GM21381 (cell line): Measurements from ENCODE around the gene ARL10.

Source experiments
- ATAC-seq: cut with Tn5 transposase; IDR thresholded peaks from one replicate; pipeline ENCODE4 v1.9.1; 2021; ENCODE audit warnings: mild to moderate bottlenecking, moderate library complexity; ENCODE audit not compliant: unreplicated experiment

Gene ARL10

DNA sequence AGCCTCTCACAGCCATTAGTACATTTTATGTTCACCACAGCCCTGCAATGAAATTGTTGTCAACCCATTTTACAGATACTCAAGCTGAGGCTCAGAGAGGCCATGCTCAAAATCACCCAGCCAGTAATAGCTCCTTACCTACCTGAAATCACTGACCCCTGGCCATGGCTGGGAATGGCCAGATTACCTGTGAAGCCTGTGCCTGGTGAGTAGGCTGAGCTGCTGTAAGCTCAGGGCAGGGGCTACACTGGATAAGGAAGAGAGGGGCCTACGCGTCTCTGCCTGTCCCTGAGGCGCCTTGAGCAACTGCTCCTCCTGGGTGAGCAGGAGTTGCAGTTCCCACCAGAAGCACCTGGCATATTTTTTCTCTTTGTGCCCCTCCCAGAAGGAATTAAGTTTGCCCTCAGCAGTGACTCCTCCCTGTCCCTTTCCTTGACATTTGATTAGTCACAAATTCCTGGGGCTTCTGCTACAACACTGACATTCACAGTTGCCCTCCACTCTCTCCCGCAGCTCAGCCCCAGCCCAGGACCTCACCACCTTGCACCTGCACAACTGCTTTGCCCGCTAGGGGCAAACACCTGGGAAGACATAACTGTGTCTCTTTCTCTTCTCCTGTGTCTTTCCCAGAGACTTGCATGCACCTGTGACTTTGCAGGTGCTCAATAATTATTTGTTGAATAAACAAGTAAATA, 45.3 kb downstream of the ARL10 start:
- ATAC-seq: no peak

DNA sequence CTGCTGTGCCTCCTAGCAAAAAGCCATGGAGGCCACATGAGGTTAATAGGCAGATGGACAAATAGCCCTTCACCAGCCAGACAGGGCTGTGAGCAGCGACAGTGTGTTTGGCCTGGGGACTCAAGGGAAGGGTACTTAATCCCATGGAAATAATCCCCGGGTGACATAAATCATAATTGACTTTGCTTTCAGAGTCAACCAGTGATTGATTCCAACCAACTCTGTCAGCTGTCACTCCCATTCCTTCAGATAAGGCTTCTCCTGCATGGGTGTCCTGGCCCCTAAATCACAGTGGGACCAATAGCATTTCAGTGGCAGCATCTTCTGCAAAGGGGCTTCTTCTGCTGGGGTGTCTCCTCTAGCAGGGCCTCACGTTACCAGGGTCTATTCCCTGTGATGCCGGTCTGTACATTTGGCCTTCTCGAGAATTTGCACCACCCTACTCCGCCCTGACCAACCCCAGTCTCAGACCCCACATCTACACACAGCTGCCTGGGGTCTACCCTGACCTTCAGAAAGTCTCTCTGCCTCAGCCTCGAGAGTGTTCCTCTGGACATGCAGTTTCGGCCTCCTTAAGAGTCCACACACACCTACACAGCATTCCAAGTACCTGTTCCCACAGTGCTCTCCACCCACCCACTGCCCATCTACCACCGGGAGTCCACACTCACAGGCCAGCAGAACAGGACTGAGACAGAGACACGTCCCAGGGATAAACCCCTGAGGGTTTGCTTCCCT, 47.4 kb downstream of the ARL10 start:
- no peak for ATAC-seq

DNA sequence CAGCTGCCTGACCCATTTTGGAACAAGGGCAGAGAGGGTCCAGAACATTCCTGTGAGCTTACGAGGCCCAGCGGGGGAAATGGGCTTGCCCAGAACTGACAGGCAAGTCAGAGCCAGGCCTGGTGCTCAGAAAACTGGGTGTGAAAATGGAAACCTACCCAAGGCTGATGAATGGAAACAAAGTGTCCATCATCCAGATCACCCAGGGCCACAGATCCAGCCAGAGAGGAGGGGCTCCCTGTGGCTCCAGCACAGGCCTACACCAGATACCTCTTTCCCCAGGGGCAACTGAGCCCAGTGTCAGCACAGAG, 47.9 kb downstream of the ARL10 start:
- no peak for ATAC-seq

DNA sequence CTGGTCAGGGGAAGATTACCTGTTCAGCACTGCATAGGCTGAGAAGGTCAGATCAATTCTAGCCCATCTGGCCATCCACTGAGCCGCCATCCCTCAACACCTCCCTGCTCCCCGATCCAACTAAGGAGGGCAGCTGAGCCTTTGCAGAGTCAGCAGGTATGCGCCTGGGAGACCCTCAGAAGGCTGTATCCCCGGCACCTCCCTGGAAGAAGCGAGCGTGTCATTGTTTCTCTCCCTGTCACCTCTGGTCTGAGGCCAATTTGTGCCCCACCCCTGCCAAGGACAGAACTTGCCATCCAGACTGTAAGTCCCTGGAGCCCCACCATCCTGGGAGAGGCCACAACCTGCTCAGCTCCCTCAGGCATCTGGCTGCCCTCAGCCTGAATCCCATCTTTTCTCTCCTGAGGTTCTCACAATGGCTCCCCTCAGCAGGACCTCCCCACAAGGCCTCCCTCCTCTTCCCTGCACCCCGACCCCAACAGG, 48.5 kb downstream of the ARL10 start:
- no peak for ATAC-seq

DNA sequence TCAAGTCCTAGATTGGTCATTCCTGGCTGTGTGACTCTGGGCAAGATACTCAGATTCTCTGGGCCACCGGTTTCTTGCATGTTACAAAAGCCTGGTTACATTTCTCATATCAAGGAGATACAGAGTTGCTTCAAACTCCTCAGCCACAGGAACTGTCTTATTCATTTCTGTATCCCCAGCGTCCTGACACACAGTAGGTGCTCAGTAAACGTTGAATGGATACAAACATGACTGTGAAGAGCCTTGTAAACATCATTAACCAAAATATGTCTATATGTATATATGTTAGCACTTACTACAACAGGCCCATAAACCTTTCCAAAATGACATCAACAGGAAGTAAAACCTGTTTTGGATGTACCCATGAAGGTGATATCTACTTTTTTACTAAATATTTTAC, 49.4 kb downstream of the ARL10 start:
- no peak for ATAC-seq

DNA sequence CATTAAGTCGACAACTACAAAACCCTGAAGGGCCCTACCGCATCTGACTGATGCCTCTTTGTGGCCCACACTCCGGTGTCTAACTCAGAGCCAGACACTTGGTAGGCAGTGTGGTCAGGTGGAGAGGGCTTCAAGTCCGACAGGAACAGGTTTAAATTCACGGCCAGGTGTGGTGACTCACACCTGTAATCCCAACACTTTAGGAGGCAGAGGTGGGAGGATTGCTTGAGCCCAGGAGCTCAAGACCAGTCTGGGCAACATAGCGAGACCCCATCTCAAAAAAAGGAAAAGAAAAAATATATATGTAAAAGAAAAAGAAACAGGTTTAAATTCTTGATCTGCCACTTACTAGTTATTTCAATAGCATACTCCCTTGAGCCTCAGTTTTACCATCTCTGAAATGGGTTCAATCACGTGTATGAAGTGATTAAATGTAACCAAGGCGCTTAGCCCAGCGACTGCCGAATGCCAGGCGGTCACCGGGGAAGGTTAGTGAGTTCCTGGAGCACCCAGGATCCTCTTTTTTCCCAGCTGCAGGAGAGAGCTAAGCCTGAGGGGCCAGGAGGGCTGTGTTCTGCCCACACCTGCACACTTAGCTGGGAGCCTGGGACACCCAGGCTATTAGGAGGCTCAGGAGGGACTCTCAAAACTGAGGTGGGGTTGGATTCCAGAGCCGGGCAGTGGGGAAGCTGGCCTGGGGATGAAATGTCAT, 50.1 kb downstream of the ARL10 start:
- ATAC-seq: no peak

DNA sequence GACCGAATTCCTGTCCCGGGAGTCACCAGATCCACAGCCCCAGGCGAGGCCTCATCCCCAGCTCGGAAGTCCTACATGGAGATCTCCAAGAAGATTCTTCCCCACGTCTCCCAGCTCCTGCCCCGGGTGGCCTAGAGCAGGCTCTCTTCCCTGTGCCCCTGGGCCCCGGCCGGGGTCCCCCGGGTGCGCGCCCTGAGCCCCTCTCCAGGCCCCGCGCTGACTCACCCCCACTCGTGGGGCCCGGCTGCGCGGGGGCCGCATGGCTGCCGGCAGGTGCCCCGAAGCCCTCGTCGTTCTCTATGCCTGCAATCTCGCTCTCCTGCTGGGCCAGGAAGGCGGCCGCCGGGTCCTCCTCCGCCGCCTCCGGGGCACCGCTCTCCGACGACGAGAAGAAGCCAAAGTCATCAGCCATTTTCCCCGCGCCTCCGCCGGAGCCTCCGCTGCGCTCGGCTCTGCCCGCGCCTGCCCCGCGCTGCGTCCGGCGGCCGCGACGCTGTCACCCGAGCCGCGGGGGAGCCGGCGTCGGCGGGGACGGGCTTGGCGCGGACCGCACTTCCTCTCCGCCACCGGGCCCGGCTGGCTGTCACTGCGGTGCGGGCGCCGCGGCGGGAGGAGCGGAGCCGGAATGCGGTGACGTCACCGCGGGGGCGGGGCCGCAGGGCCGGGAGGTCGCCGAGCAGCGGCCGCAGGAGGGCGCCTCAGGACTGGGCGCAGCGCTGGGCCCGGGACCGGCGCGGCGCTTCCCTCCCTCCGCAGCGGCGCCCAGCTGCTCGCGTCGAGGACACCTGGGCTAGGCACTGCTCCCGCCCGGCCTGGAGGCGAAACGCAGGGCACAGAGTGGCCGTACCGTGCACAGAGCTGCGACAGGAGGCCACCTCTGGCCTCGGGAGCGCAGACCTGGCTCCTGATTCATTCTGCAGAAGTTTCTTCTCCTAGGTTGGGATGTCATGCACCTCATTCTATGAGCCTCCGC, 51.0 kb downstream of the ARL10 start, which contains the start of gene CLTB:
Gene CLTB (minus strand): TSS at position 588 of the 973 bp plus-strand sequence. CDS start 176 bp downstream, at position 412.
- peak; percentile 90 for ATAC-seq

DNA sequence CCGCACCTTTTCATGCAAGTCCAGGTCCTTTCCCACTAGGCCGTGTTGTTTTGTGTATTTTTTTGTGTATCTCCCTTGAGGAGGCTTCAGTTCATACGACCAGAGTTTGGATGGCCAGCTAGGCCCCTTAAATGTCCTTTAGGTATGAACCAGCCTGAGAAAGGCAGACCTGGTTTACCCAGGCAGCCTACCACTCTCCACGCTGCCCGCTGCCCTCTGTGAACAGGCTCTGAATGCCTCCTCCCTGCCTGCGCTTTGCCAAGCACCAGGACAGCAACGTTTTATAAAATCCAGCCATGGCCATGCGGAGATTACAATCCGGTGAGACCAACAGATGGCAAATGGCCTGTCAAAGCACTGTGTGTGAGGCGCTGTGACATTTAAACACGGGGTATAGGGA, 51.7 kb downstream of the ARL10 start:
- ATAC-seq: no peak

DNA sequence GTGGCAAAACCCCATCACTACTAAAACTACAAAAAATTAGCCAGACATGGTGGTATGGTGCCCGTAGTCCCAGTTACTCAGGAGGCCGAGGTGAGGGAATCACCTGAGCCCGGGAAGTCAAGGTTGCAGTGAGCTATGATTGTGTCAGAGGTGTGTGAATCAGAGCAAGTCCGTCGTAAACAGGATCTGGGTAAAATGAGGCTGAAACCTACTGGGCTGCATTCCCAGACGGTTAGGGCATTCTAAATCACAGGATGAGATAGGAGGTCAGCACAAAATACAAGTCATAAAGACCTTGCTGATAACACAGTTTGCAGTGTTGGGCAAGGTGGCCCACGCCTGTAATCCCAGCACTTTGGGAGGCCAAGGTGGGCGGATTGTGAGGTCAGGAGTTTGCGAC, 53.0 kb downstream of the ARL10 start:
- ATAC-seq: no peak

DNA sequence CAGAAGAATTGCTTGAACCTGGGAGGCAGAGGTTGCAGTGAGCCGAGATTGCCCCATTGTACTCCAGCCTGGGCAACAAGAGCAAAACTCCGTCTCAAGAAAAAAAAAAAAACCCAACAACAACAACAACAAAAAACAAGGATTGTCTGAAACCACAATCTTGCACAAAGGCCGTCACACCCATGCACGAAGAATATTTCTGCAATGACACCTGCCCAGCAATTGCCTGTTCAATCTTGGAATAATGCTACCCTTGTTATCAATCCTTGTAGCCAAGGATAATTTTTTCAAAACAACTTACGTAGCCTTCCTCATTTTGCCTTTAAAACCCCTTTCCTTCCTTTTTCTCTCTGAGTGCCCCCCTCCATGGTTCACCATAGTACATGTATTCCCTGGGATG, 54.8 kb downstream of the ARL10 start:
- ATAC-seq: no peak

DNA sequence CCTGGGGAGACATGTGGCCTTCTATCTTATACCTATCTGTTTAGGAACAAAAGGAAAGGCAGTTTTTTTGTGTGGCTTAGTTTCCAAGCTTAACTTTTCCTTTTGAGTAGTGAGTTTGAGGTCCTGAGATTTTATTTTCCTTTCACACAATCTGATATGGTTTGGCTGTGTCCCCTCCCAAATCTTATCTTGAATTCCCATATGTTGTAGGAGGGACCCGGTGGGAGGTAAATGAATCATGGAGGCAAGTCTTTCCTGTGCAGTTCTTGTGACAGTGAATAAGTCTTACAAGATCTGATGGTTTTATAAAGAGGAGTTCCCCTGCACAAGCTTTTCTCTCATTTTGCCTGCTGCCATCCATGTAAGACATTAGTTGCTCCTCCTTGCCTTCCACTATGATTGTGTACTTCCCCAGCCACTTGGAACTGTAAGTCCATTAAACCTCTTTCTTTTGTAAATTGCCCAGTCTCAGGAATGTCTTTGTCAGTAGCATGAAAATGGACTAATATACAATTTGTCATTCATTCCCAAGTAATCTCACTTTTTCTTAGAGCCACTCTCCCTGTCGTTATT, 55.8 kb downstream of the ARL10 start:
- ATAC-seq: no peak

DNA sequence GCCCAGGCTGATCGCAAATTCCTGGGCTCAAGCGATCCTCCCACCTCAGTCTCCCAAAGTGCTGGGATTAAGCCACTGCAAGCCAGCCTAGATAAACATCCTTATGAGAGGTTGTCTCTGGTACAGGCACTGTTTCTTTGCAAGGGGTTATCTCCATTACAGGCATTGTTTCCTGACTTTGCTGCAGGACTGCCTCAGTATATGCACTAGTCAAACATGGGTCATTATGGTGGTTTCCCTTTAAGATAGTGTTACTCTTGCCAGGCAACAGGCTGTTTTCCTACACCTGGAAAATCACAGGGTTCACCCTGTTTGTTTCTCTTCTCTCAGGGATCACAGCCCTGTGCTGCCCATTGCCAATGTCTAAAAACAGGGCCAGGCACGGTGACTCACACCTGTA, 58.9 kb downstream of the ARL10 start:
- no peak for ATAC-seq

DNA sequence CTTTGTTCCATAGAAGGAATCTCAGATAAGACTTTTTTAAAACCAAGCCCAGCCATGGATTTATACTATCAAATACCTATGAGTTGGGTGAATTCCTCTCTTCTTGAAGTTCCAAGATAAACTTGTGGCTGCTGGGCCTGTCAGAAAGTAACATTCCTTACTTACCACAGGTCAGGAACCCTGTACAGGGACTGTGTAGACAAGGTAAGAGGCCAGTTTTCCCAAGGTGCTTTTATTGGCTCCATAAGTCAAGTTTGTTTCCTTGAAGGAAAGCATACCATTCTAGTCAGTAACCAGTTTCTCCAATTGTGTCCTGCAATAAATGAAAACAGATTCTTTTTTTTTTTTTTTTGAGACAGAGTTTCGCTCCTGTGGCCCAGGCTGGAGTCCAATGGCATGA, 59.9 kb downstream of the ARL10 start:
- ATAC-seq: no peak

DNA sequence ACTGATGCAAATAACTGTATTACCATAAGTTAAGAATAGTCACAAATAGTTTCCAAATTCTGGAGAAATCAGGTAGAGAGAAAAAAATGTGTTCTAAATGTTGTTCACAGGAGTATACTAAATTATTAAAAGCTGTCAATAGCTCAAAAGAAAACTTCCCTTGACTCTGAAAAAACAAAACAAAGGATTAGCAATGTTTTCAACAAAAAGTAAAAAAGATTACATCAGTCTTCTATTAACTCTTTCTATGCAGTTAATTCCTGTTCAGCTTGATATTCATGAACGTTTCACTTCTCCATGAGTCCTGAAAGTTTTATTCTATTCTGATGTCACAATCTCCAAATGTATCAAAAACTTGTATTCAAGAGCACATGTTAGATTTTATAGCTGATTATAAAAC, 60.5 kb downstream of the ARL10 start:
- ATAC-seq: no peak

DNA sequence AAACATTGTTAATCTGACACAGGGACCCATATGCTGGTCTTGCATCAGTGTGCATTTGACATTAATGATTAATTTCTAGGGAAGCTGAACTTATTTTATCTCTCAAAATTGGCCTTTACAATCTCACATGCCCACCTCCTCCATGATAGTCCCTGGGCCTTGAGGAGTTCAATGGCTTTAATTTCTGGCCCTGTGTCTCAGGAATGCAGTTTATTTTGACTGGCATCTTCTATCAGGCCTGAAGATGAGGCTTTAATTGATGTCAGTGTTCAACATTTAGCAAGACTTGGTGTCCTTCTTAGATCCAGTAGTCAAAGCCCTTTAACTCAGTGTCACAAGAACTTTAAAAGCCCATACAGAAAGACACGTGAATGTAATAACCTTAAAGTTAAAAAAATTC, 61.6 kb downstream of the ARL10 start:
- ATAC-seq: no peak

DNA sequence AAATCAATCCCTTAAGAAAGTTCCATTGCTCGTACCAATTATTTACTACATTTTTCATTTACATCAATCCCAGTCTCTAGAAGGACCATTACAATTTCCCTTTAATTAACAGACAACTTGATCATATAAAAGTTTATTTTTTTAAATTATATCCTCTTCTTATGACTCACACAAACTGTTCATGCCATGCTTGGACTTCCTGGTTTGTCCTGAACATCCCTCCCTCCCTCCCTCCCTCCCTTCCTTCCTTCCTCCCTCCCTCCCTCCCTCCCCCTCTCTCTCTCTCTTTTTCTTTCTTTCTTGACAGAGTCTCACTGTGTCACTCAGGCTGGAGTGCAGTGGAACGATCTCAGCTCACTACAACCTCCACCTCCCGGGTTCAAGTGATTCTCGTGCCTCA, 62.7 kb downstream of the ARL10 start:
- ATAC-seq: no peak

DNA sequence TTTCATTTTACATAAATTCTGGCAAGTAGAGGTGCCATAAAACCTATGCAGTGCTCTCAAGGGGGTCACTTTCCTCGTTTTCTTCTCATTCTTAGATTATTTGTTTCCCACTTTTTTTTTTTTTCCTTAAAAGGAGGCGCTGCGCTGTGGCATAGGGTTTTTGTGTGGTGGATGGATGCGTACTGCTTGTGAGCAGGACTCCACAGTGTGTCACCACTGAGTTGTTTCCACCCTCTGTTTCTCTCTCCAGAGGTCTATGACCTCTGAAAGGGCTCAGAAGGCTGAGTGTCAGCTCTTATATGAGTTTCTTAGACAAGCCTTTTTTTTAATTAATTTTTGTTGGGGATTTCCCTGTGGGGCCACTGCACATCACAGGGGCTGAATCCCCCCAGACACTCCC, 64.7 kb downstream of the ARL10 start:
- ATAC-seq: no peak
